GM18508 (cell line): ENCODE results near the gene FEM1C.

Experiments
- ATAC-seq: cut with Tn5 transposase; IDR thresholded peaks from one replicate; pipeline ENCODE4 v1.9.1; 2021; ENCODE audit warnings: moderate number of reproducible peaks; ENCODE audit not compliant: insufficient read depth, unreplicated experiment

FEM1C gene

GRCh38 chr5:115524199-115524847 lies 20.3 kb downstream of the FEM1C start:
- no peak for ATAC-seq

DNA sequence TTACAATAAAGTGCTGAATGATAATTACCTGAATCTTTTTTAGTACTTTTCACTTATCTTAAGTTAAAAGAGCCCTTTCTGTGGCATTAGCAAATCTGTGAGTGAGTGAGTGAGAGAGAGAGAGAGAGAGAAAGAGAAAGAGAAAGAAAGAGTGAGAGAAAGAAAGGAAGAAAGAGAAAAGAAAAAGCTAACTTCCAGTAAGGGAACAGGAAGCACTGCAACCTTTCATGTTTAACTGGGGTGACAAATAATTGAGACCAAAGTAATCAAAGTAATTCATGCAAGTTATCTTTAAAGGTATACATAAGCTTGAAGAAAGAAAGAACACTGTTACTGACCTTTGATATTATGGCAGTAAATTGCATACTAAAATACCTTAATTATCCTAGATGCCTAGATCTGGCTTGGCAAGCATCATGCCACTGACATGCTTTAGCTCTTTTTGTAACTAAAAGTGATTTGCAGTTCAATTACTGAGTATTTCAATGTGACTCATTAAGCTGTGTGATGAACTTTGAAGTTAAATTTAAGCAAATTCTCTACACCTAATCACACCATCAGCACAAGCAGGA lies 21.7 kb downstream of the FEM1C start:
- ATAC-seq, result no peak

DNA sequence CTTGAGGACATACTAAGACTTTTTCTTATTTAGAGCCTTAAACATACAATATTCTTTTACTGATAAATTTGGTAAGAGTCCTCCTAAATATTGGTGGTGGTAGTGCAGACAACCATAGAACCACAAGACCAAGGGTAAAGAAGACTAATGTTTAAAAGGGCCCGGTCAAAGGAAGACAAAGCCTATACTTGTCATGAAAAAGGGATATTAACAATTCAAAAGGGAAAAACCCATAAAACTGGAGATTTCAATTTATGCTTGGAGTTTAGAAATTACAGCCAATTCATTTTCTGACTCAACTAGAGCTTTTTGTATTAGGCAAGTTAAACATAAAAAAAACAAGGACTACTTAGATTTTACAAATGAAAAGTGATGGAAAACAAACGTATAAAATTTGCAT lies 24.4 kb downstream of the FEM1C start:
- ATAC-seq, result no peak

GRCh38 chr5:115516372-115516771 lies 28.2 kb downstream of the FEM1C start:
- no peak for ATAC-seq

DNA sequence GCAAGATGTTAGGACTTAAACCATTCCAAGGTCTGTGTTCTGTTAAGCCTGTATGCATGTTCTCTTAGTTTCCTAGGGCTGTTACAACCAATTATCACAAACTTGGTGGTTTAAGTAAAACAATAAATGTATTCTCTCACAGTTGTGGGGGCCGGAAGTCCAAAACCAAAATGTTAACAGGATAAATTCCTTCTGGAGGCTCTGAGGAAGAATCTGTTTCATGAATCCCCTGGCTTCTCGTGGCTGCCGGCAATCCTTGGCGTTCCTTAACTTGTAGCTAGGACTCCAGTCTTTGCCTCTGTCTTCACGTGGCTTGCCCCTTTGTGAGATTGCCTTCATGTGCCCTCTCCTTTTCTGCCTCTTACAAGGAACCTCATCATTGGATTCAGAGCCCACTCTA lies 30.4 kb downstream of the FEM1C start:
- no peak for ATAC-seq

GRCh38 chr5:115511632-115512031 lies 32.9 kb downstream of the FEM1C start:
- ATAC-seq, result no peak

GRCh38 chr5:115510145-115510645 lies 34.4 kb downstream of the FEM1C start:
- no peak for ATAC-seq

DNA sequence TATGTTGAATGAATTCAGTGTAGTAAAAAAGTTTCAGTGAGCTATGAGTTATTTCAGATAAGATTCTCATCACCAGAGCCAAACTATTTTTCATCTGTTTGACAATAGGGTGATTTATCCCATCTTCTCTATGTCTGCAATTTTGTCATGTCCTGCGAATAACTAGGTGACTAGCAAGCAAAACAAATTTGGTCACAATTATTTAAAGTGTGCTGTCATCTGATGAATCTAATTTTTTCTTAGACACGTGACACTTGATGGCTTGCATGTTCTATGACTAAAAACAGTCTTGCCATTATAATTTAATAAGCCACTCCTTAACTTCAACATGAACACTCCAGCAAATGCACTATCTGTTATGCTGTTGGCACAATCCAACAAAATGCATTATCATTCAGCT lies 35.0 kb downstream of the FEM1C start:
- no peak for ATAC-seq

DNA sequence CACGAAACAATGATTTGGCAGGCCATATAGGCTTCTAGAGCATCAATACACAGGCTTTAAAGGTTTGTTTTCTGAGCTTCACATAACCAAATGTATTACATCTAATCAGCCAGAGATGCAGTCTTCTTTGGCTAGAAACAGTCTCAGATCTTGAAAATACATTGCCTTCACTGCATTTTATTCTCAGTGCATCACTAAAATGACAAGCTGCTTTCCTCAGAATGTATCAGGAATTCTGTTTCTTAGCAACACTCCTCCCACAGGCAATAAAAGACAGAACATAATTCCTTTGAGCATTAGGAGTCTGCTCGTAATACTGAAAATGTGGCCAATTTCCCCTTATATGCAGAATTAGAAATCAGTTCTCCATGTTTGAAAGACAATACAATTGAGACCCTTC lies 36.9 kb downstream of the FEM1C start:
- no peak for ATAC-seq

GRCh38 chr5:115503420-115503819 lies 41.2 kb downstream of the FEM1C start:
- ATAC-seq, result no peak

DNA sequence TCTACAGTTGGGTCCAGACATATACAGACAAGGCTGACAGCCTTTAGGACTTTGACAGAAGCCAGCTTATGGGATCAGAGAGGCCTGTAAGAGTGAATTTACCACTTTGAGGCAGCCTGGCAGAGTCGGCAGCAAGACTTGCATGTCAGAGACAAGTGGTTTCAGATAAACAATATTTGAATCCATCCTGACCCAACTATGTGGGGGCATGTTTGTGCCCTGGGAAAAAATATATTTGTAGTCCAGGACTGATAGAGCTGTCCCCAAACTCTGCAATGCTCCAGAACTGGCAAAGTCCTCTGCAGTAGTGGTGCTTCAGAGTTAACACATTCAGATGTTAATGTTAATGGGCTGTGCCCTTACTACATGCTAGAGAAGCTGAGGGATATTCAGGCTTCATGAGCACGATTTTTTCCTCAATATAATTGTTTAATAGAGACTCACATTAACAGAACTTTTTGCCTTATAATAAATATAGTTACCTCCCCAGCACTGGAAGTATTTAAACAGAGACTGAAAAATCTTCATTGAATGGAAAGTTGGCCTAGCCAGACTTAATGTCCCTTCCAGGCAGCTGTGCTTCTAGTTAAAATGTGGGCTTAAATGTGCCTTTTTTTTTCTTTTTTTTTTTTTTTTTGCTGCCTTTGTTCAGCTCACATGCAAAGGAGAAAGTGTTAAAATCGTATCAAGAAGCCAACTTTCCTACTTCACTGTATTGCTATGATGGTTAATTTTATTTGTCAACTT lies 42.9 kb downstream of the FEM1C start:
- no peak for ATAC-seq

DNA sequence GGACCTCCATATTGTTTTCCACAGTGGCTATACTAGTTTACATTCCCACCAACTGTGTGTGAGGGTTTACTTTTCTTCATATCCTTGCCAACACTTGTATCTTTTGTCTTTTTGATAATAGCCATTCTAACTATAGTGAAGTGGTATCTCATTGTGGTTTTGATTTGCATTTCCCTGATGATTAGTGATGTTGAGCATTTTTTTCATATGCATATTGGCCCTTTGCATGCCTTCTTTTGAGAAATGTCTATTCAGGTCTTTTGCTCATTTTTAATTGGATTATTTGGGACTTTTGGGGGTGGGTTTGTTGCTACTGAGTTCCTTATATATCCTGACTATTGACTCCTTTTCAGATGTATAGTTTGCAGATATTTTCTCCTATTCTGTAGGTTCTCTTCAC lies 44.4 kb downstream of the FEM1C start:
- no peak for ATAC-seq

DNA sequence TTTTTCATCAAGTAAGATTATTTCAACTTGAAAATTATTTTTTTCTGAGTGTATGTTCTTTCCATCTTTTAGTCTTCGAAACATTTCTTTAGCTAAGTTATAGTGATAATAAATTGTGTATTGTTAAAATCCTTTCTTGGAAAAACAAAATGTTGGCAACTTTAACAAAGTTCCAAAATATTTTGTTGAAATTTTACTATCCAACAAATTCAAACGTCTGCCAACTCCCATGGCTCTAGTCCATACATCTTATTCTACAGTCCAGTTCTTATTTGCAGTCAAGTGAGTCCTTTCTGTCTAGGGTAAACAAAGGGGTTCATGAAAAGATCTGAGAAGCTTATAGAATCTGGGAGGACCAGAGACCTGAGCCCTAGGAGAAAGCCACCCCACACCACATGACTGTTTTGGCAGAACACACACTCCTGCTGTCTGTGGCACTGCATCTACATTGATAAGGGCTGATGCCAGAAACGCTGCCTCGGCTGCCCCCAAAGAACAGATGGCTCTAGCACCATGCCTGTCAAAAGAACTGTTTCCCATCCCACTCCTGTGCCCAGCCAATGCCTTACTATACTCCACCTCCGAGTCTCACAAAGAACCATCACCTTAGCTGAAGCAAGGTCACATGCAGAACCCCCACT lies 47.5 kb downstream of the FEM1C start:
- no peak for ATAC-seq

GRCh38 chr5:115494570-115495289 lies 49.8 kb downstream of the FEM1C start:
- no peak for ATAC-seq

DNA sequence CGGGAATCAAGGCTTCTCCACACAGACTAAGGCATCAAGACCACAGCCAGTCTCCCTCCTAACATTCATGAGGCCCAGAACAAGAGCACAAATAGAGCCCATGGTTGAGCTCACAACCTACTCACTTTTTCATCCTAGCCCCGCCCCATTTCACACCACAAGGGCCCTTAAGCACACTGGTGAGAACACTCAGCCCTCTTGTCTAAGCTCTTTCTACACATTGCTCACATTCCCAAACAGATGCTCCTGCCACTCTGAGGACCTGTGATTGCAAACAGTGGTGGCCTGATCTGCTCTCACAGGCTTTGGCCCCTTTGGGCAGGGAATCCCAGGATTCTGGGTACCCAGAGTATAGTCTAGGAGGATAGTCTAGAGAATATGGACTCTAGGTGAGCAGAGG lies 54.0 kb downstream of the FEM1C start:
- no peak for ATAC-seq

- no peak for ATAC-seq
Measured at GRCh38 chr5:115489733-115490132, 54.8 kb downstream of the FEM1C start.

DNA sequence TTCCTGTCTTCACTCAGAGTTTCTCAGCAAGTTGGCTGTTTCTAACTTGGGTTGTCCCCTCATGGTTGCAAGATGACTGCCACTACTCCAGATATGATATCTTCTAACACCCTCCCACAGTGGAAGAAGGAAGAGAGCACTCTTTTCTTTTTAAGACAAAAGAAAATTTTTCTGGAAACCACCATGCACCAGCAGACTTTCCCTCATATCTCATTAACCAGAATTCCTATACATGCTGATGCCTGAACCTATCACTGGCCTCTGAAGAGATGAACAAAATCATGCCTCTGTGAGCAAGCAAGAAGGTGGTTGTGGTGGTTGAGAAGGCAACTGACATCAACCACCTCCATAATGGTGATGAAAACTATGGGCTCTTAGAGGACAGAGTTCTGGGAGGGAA lies 56.8 kb downstream of the FEM1C start:
- peak; percentile 61 for ATAC-seq

- no peak for ATAC-seq
Measured at GRCh38 chr5:115487168-115487567, 57.4 kb downstream of the FEM1C start.

DNA sequence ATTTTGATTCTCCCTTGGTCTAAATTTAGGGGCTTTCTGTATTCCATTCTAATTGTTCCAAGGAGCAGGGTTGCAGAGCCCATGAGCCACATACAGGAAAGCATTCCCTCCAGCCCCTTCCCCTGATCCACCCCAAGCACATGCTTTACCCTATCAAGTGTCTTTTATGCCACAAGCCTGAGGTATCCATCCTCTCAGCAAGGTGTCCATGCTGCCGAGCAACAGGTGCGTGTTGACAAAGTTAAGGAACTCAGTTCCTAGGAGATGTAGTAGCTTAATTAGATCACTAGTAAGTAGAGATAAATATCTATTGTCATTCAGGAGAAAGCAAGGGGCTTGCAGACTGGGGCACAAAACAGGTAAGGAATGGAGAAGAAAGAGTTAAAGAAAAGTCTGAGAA lies 57.8 kb downstream of the FEM1C start:
- no peak for ATAC-seq

GRCh38 chr5:115484368-115484767 lies 60.2 kb downstream of the FEM1C start:
- no peak for ATAC-seq
